ENCODE measurements around the gene MPIG6B. TPM values are rescaled to one million over a fixed set of nuclear protein-coding genes. Genes with fewer than 3 reads are reported as not detected.

Gene MPIG6B
- total RNA-seq, 1 experiment from 2014 or later: not detected

- H2BK15ac ChIP-seq (ENCODE audit: low read depth, low read length): no peak overlapping the region
- H2AK5ac ChIP-seq (ENCODE audit: insufficient read length, low read length): no peak overlapping the region
- WGBS (ENCODE audit: extremely low coverage, insufficient read length, low lambda C conversion rate): no CpG with 5 or more reads among the region's 9 CpGs
- H3K27me3 Mint-ChIP-seq (ENCODE audit: low read depth): no peaks in the 10 kb centered on the region; the same call in 1 of the 2 replicates
- H4K91ac ChIP-seq (ENCODE audit: insufficient read length, low read depth, low read length): no peak overlapping the region
- no peak overlapping the region for H3K4ac ChIP-seq (ENCODE audit: low read depth, low read length)
- no peak overlapping the region for H4K8ac ChIP-seq (replicated peaks; ENCODE audit: insufficient read length, low read depth, low read length)
- no peak overlapping the region for H3K56ac ChIP-seq (ENCODE audit: insufficient read length, low read depth, low read length)
- peak overlapping the region in 1 of 3 experiments; percentile 69; a peak in 4 of 7 replicates for H3K27ac Mint-ChIP-seq
- H3K4me1 ChIP-seq (ENCODE audit: insufficient read depth, low read length): no peaks in the 10 kb centered on the region
- no peaks in the 10 kb centered on the region for H3K27me3 ChIP-seq (ENCODE audit: insufficient read depth, low read length)
- H3K9ac ChIP-seq (ENCODE audit: extremely low read depth, insufficient read length, low read length): no peak overlapping the region
- H3K18ac ChIP-seq (ENCODE audit: insufficient read length, low read depth, low read length): no peak overlapping the region
- no peak overlapping the region for H3K27ac ChIP-seq (ENCODE audit: insufficient read length, low read depth, low read length)
- no peaks in the 10 kb centered on the region for H3K79me2 ChIP-seq (ENCODE audit: insufficient read depth, low read length)
- no peak overlapping the region for H2BK120ac ChIP-seq (ENCODE audit: low read depth, low read length, poor library complexity, severe bottlenecking)
- no peak overlapping the region for H3K14ac ChIP-seq (ENCODE audit: insufficient read depth, low read length)
- H3T11ph ChIP-seq (ENCODE audit: low read length): no peak overlapping the region
- H3K23ac ChIP-seq (ENCODE audit: insufficient read length, low read depth, low read length): no peak overlapping the region
- no peak overlapping the region for H2AFZ ChIP-seq (ENCODE audit: low read length)
- peaks cover 25 to 27% of the 10 kb centered on the region in 2 experiments for H3K4me1 Mint-ChIP-seq
- no peak overlapping the region for H2BK20ac ChIP-seq (ENCODE audit: low read depth, low read length, poor library complexity, severe bottlenecking)
- peaks cover 8 to 26% (median 16%) of the 10 kb centered on the region in 3 experiments for H3K36me3 Mint-ChIP-seq (ENCODE audit: insufficient read depth in 1 of 3, low read depth in 3 of 3)
- no peaks in the 10 kb centered on the region for H3K23me2 ChIP-seq (ENCODE audit: insufficient read length, low read depth, low read length, poor library complexity, severe bottlenecking)
- no peak overlapping the region for H2BK5ac ChIP-seq (ENCODE audit: insufficient read length, low read length)
- TF ChIP-seq CTCF (conservative IDR thresholded peaks at IDR 0.05): no peak
- no peak overlapping the region for H3K4me3 Mint-ChIP-seq
- H3K9me3 Mint-ChIP-seq: no peaks in the 10 kb centered on the region; a peak in 1 of 5 replicates
- H4K20me1 ChIP-seq (ENCODE audit: control insufficient read depth, insufficient read depth, insufficient read length): no peaks in the 10 kb centered on the region
- H3K9me3 ChIP-seq (ENCODE audit: control insufficient read depth, low read depth, low read length): no peaks in the 10 kb centered on the region
- H4K5ac ChIP-seq (ENCODE audit: insufficient read length, low read depth, low read length): no peak overlapping the region
- no peak for DNase-seq
- no peak overlapping the region for H2BK12ac ChIP-seq (ENCODE audit: insufficient read length, low read depth, low read length)
- no peak overlapping the region for H3K4me2 ChIP-seq (ENCODE audit: insufficient read depth, insufficient read length, low read length)
- no peaks in the 10 kb centered on the region for H3K79me1 ChIP-seq (ENCODE audit: insufficient read depth, low read depth, low read length, poor library complexity, severe bottlenecking)
These were observed 42.4 kb downstream of the MPIG6B start for GRCh38 chr6:31765559-31765909.
